H9 (cell line): ENCODE data around the gene HK3. TPM values are rescaled to one million over a fixed set of nuclear protein-coding genes. Genes with fewer than 3 reads are reported as not detected.

Experiments used
- DNase-seq: peaks from one replicate; pipeline ENCODE4 v3.0.0-alpha.2; 2017
- H2AFZ ChIP-seq: one replicate; pipeline ENCODE4 v1.6.1; 2013; ENCODE audit warnings: mild to moderate bottlenecking, low read length, control low read depth, moderate library complexity
- H2AK5ac ChIP-seq: 2 replicates; pipeline ENCODE4 v1.6.1; 2013; ENCODE audit warnings: low read length, control low read depth, mixed read lengths; ENCODE audit not compliant: insufficient read length
- H2BK120ac ChIP-seq: one replicate; pipeline ENCODE4 v1.6.1; 2013; ENCODE audit warnings: low read depth, mild to moderate bottlenecking, low read length, control low read depth, inconsistent platforms; ENCODE audit not compliant: poor library complexity, severe bottlenecking
- H2BK12ac ChIP-seq: 2 replicates; pipeline ENCODE4 v1.6.1; 2013; ENCODE audit warnings: low read length, control low read depth, mixed read lengths, low read depth; ENCODE audit not compliant: insufficient read length
- H2BK15ac ChIP-seq: 2 replicates; pipeline ENCODE4 v1.6.1; 2013; ENCODE audit warnings: low read depth, low read length, control low read depth
- H2BK20ac ChIP-seq: one replicate; pipeline ENCODE4 v1.6.1; 2013; ENCODE audit warnings: low read depth, mild to moderate bottlenecking, low read length, control low read depth, inconsistent platforms; ENCODE audit not compliant: poor library complexity, severe bottlenecking
- H2BK5ac ChIP-seq: 2 replicates; pipeline ENCODE4 v1.6.1; 2013; ENCODE audit warnings: low read length, control low read depth, mixed read lengths; ENCODE audit not compliant: insufficient read length
- H3K14ac ChIP-seq: 2 replicates; pipeline ENCODE4 v1.6.1; 2013; ENCODE audit warnings: low read length, control low read depth; ENCODE audit not compliant: insufficient read depth
- H3K18ac ChIP-seq: 2 replicates; pipeline ENCODE4 v1.6.1; 2013; ENCODE audit warnings: low read depth, mild to moderate bottlenecking, mixed read lengths, low read length, control low read depth; ENCODE audit not compliant: insufficient read length
- H3K23ac ChIP-seq: 2 replicates; pipeline ENCODE4 v1.6.1; 2013; ENCODE audit warnings: low read length, control low read depth, mixed read lengths, low read depth; ENCODE audit not compliant: insufficient read length
- H3K23me2 ChIP-seq: 2 replicates; pipeline ENCODE4 v1.6.1; 2013; ENCODE audit warnings: low read depth, mild to moderate bottlenecking, mixed read lengths, low read length, control low read depth; ENCODE audit not compliant: insufficient read length, poor library complexity, severe bottlenecking
- H3K27ac ChIP-seq: 2 replicates; pipeline ENCODE4 v1.5.1; 2013; ENCODE audit warnings: low read length, control low read depth, mixed read lengths, low read depth; ENCODE audit not compliant: insufficient read length
- H3K27me3 ChIP-seq: 2 replicates; pipeline ENCODE4 v1.6.1; 2013; ENCODE audit warnings: low read length, control low read depth, inconsistent platforms; ENCODE audit not compliant: insufficient read depth
- H3K4ac ChIP-seq: 2 replicates; pipeline ENCODE4 v1.6.1; 2013; ENCODE audit warnings: low read depth, mild to moderate bottlenecking, control low read depth, inconsistent platforms, low read length, moderate library complexity
- H3K4me1 ChIP-seq: 2 replicates; pipeline ENCODE4 v1.6.1; 2013; ENCODE audit warnings: low read length, control low read depth, inconsistent platforms; ENCODE audit not compliant: insufficient read depth
- H3K4me2 ChIP-seq: 2 replicates; pipeline ENCODE4 v1.6.1; 2013; ENCODE audit warnings: low read length, control low read depth, mixed read lengths; ENCODE audit not compliant: insufficient read length, insufficient read depth
- H3K56ac ChIP-seq: 2 replicates; pipeline ENCODE4 v1.6.1; 2013; ENCODE audit warnings: low read depth, mild to moderate bottlenecking, mixed read lengths, low read length, control low read depth; ENCODE audit not compliant: insufficient read length
- H3K79me1 ChIP-seq: 2 replicates; pipeline ENCODE4 v1.6.1; 2013; ENCODE audit warnings: low read depth, mild to moderate bottlenecking, moderate library complexity, low read length, control low read depth, inconsistent platforms; ENCODE audit not compliant: insufficient read depth, poor library complexity, severe bottlenecking
- H3K79me2 ChIP-seq: 2 replicates; pipeline ENCODE4 v1.6.1; 2013; ENCODE audit warnings: low read length, control low read depth, inconsistent platforms; ENCODE audit not compliant: insufficient read depth
- H3K9ac ChIP-seq: 2 replicates; pipeline ENCODE4 v1.6.1; 2013; ENCODE audit warnings: low read length, control low read depth, mixed read lengths; ENCODE audit not compliant: insufficient read length; ENCODE audit errors: extremely low read depth
- H3K9me3 ChIP-seq: one replicate; pipeline ENCODE4 v1.6.1; 2013; ENCODE audit warnings: low read depth, low read length, inconsistent platforms; ENCODE audit not compliant: control insufficient read depth
- H3T11ph ChIP-seq: one replicate; pipeline ENCODE4 v1.6.1; 2013; ENCODE audit warnings: mild to moderate bottlenecking, low read length, control low read depth, inconsistent platforms
- H4K20me1 ChIP-seq: one replicate; pipeline ENCODE4 v1.6.1; 2013; ENCODE audit not compliant: control insufficient read depth, insufficient read length, insufficient read depth
- H4K5ac ChIP-seq: 2 replicates; pipeline ENCODE4 v1.6.1; 2013; ENCODE audit warnings: low read depth, mild to moderate bottlenecking, mixed read lengths, low read length, control low read depth; ENCODE audit not compliant: insufficient read length
- H4K8ac ChIP-seq: replicated peaks from 2 replicates; pipeline ENCODE4 v1.6.1; 2013; ENCODE audit warnings: low read length, control low read depth, mixed read lengths, low read depth; ENCODE audit not compliant: insufficient read length
- H4K91ac ChIP-seq: 2 replicates; pipeline ENCODE4 v1.6.1; 2013; ENCODE audit warnings: low read depth, mild to moderate bottlenecking, moderate library complexity, mixed read lengths, low read length, control low read depth; ENCODE audit not compliant: insufficient read length
- H3K27ac Mint-ChIP-seq, 3 experiments: 2 replicates in 2 of 3; 3 replicates in 1 of 3; pipeline ENCODE4 v1.8.0; 2020 to 2021; ENCODE audit warnings: mixed read lengths in 3 of 3, mild to moderate bottlenecking in 1 of 3, moderate library complexity in 1 of 3
- H3K27me3 Mint-ChIP-seq: 2 replicates; pipeline ENCODE4 v1.8.0; 2021; ENCODE audit warnings: low read depth, mild to moderate bottlenecking, moderate library complexity, mixed read lengths
- H3K36me3 Mint-ChIP-seq, 3 experiments: 2 replicates in 2 of 3; 3 replicates in 1 of 3; pipeline ENCODE4 v1.8.0; 2020 to 2021; ENCODE audit warnings: low read depth in 3 of 3, mixed read lengths in 3 of 3; ENCODE audit not compliant: insufficient read depth in 1 of 3
- H3K4me1 Mint-ChIP-seq, 2 experiments: 2 replicates each; pipeline ENCODE4 v1.8.0; 2020; ENCODE audit warnings: mixed read lengths in 2 of 2
- H3K4me3 Mint-ChIP-seq, 2 experiments: 2 replicates in 1 of 2; 3 replicates in 1 of 2; pipeline ENCODE4 v1.8.0; 2020 to 2021; ENCODE audit warnings: mild to moderate bottlenecking in 2 of 2, mixed read lengths in 2 of 2, moderate library complexity in 1 of 2
- H3K9me3 Mint-ChIP-seq, 2 experiments: 2 replicates in 1 of 2; 3 replicates in 1 of 2; pipeline ENCODE4 v1.8.0; 2020; ENCODE audit warnings: mild to moderate bottlenecking in 2 of 2, mixed read lengths in 2 of 2, moderate library complexity in 1 of 2
- WGBS: extraction: QIAGEN DNeasy Blood & Tissue Kit; methylation state at CpG from one replicate; pipeline ENCODE4 v1.1.7; 2013; ENCODE audit warnings: missing lambda C conversion rate, low lambda C conversion rate, mixed read lengths; ENCODE audit not compliant: insufficient read length; ENCODE audit errors: extremely low coverage; 5-methylcytosine and 5-hydroxymethylcytosine counted together
- total RNA-seq: library from RNA; stranded (reverse); gene quantifications from 2 replicates; pipeline ENCODE4 v1.2.1, GENCODE V29; 2021
- TF ChIP-seq, protein P1 (sequence below): fragments of 200-600 bp; sonication (generic); conservative IDR thresholded peaks from 3 replicates; pipeline ENCODE4 v1.8.0; 2021; ENCODE audit warnings: antibody characterized with exemption, mild to moderate bottlenecking

The HK3 gene
- total RNA-seq, 1 experiment from 2014 or later, result not detected

DNA sequence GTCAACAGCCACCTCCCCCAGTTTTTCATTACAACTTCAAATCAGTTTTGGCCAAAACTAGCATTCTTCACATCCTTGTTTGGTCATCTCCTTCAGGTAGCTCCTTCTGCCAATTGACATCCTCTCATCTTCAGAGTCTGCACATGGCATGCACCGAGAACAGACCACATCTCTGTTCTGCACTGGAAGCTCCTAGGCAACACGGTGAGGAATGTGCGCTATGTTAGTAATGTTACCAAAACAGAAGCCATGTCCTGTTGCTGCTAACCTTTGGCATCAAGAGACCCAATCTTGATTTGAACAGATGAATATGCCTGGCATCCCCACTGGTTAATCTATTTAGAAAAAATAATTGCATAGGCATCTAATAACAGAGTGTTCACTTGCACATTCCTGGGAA is 5.1 kb upstream of the HK3 start:
- no peaks in the 10 kb centered on the region for H3K79me1 ChIP-seq
- H3K23me2 ChIP-seq, result no peaks in the 10 kb centered on the region
- no peak for DNase-seq
- H3K4me3 Mint-ChIP-seq, result no peak overlapping the region
- no peaks in the 10 kb centered on the region for H3K9me3 Mint-ChIP-seq
- no peak overlapping the region for H3K9ac ChIP-seq
- H2AK5ac ChIP-seq, result no peak overlapping the region
- WGBS, result no CpG with 5 or more reads among the region's 3 CpGs
- no peak overlapping the region for H3K27ac ChIP-seq
- no peaks in the 10 kb centered on the region; the same call in 1 of the 2 replicates for H3K4me1 ChIP-seq
- no peak overlapping the region for H3K18ac ChIP-seq
- H2BK20ac ChIP-seq, result no peak overlapping the region
- H3K56ac ChIP-seq, result no peak overlapping the region
- no peak overlapping the region for H4K91ac ChIP-seq
- no peak overlapping the region for H2BK12ac ChIP-seq
- no peak overlapping the region for H4K8ac ChIP-seq
- no peak overlapping the region for H2BK120ac ChIP-seq
- H3K4ac ChIP-seq, result no peak overlapping the region
- H3K36me3 Mint-ChIP-seq, result peaks cover 22 to 65% (median 44%) of the 10 kb centered on the region in 3 experiments; a peak in 6 of 7 replicates
- H3K4me1 Mint-ChIP-seq, result peaks cover 9 to 11% of the 10 kb centered on the region in 2 experiments
- no peak overlapping the region; a peak in 1 of 7 replicates for H3K27ac Mint-ChIP-seq
- no peaks in the 10 kb centered on the region for H4K20me1 ChIP-seq
- no peaks in the 10 kb centered on the region for H3K27me3 ChIP-seq
- H2BK5ac ChIP-seq, result no peak overlapping the region
- H3K14ac ChIP-seq, result no peak overlapping the region
- H4K5ac ChIP-seq, result no peak overlapping the region
- no peak overlapping the region for H3K4me2 ChIP-seq
- TF ChIP-seq, protein P1, sequence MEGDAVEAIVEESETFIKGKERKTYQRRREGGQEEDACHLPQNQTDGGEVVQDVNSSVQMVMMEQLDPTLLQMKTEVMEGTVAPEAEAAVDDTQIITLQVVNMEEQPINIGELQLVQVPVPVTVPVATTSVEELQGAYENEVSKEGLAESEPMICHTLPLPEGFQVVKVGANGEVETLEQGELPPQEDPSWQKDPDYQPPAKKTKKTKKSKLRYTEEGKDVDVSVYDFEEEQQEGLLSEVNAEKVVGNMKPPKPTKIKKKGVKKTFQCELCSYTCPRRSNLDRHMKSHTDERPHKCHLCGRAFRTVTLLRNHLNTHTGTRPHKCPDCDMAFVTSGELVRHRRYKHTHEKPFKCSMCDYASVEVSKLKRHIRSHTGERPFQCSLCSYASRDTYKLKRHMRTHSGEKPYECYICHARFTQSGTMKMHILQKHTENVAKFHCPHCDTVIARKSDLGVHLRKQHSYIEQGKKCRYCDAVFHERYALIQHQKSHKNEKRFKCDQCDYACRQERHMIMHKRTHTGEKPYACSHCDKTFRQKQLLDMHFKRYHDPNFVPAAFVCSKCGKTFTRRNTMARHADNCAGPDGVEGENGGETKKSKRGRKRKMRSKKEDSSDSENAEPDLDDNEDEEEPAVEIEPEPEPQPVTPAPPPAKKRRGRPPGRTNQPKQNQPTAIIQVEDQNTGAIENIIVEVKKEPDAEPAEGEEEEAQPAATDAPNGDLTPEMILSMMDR, result no peak
- H3K79me2 ChIP-seq, result no peaks in the 10 kb centered on the region
- no peaks in the 10 kb centered on the region for H3K27me3 Mint-ChIP-seq
- no peak overlapping the region for H3K23ac ChIP-seq
- H3T11ph ChIP-seq, result no peak overlapping the region
- no peak overlapping the region for H2AFZ ChIP-seq
- H3K9me3 ChIP-seq, result no peaks in the 10 kb centered on the region
- H2BK15ac ChIP-seq, result no peak overlapping the region
